ENCODE results near the gene LGALS13. TPM values are rescaled to one million over a fixed set of nuclear protein-coding genes. Genes with fewer than 3 reads are reported as not detected.
A peak's percentile ranks its signal among the peaks of the same experiment; 100 is the strongest.
"Not testable (repeated sequence)": the region's sequence is repeated elsewhere in the genome, so short reads cannot be mapped to it uniquely, and the experiment has no call there.

The LGALS13 gene
- polyA plus RNA-seq, 3 donors from 2014 or later: not detected

GRCh38 chr19:39590265-39590664 is 12.1 kb upstream of the LGALS13 start:
- no peaks in the 10 kb centered on the region for H3K36me3 Mint-ChIP-seq
- H3K4me1 Mint-ChIP-seq: no peaks in the 10 kb centered on the region
- DNase-seq: no peak
- peaks cover 5 to 16% (median 6%) of the 10 kb centered on the region in 3 donors for H3K27me3 Mint-ChIP-seq (ENCODE audit: low read depth in 3 of 3)
- peaks cover 0 to 2% (median 0%) of the 10 kb centered on the region in 6 donors for H3K9me3 Mint-ChIP-seq
- no peak overlapping the region for H3K27ac Mint-ChIP-seq
- H3K4me3 Mint-ChIP-seq: no peak overlapping the region

- Mint-ChIP-seq H3K4me1 (no peaks in the 10 kb centered on the region), H3K9me3 (peaks cover 0 to 2% (median 0%) of the 10 kb centered on the region in 6 donors), H3K27ac (no peak overlapping the region), H3K4me3 (no peak overlapping the region), H3K36me3 (no peaks in the 10 kb centered on the region), H3K27me3 (ENCODE audit: low read depth in 3 of 3) (peaks cover 6 to 14% (median 9%) of the 10 kb centered on the region in 3 donors)
- DNase-seq: no peak
These were observed 9.9 kb upstream of the LGALS13 start for GRCh38 chr19:39592381-39592780.

DNA sequence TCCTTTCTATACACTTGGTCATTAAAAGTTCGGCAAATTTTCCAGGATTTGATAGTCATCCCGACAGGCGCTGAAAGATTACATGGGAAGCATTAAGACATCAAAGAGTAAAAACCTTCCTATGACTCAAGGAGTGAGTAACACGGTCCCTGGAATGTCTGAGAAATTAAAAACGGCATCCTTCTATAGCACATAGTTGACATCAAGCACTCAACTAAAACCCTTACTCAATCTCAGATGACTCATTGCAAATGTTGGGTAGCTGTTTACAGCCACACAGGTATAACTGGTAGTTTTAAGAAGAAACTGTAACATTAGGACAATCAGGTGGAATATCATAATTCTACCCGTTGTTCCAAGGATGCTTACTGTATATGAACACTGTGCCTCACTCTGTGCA is 6.4 kb upstream of the LGALS13 start:
- no peak overlapping the region for H3K4me3 Mint-ChIP-seq
- DNase-seq: no peak
- peaks cover 0 to 6% (median 0%) of the 10 kb centered on the region in 6 donors for H3K9me3 Mint-ChIP-seq
- H3K36me3 Mint-ChIP-seq: no peaks in the 10 kb centered on the region
- no peaks in the 10 kb centered on the region for H3K4me1 Mint-ChIP-seq
- peaks cover 3 to 21% (median 7%) of the 10 kb centered on the region in 3 donors for H3K27me3 Mint-ChIP-seq (ENCODE audit: low read depth in 3 of 3)
- no peak overlapping the region for H3K27ac Mint-ChIP-seq

GRCh38 chr19:39596911-39597310 is 5.4 kb upstream of the LGALS13 start:
- no peaks in the 10 kb centered on the region for H3K4me1 Mint-ChIP-seq
- H3K27me3 Mint-ChIP-seq (ENCODE audit: low read depth in 3 of 3): peaks cover 2 to 31% (median 10%) of the 10 kb centered on the region in 3 donors
- no peak overlapping the region for H3K27ac Mint-ChIP-seq
- no peaks in the 10 kb centered on the region for H3K36me3 Mint-ChIP-seq
- H3K9me3 Mint-ChIP-seq: peaks cover 0 to 6% (median 0%) of the 10 kb centered on the region in 6 donors
- DNase-seq: no peak
- no peak overlapping the region for H3K4me3 Mint-ChIP-seq

DNA sequence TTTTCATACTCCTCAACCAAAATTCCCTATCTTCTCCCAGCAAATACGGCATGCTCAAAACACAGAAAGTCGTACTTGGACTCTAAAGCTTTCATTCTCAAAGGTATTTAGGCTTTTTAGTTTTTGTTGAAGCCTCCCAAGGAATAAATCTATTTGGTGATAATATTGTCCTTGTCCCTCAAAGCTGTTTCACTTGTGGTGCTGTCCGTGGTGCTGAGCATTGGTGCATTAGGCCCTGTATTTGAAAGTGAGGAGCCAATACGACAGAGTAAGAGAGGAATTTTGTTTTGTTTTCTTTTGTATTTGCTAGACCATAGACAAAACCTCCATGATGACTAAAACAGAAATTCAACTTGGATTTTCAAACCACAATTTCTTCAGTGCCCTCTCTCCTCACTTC is 3.2 kb upstream of the LGALS13 start:
- Mint-ChIP-seq H3K27me3 (ENCODE audit: low read depth in 3 of 3) (peaks cover 2 to 34% (median 10%) of the 10 kb centered on the region in 3 donors), H3K36me3 (no peaks in the 10 kb centered on the region), H3K27ac (no peak overlapping the region), H3K4me1 (no peaks in the 10 kb centered on the region), H3K9me3 (peaks cover 0 to 6% (median 0%) of the 10 kb centered on the region in 6 donors), H3K4me3 (no peak overlapping the region)
- peak in 1 of 3 donors; percentile 0 for DNase-seq

DNA sequence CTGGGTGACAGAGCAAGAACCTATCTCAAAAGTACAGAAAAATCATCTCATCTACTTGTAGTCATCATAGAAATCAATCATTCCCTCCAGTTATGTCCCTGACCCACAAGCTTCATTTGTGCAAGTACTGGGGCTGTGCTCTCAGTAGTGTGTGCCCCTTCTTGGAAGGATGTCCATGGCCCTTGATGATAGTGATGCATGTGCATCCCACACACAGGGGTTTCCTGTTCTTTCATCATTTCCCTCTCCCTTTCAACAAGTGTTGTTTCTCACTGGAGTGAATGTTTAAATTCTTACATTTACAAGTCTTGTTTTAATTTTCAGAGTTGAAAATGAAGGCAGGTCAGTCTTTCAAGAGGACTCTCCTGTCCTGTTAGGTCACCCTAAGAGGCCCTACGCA is 1.5 kb downstream of the LGALS13 start:
- no peaks in the 10 kb centered on the region for H3K4me1 Mint-ChIP-seq
- H3K36me3 Mint-ChIP-seq: no peaks in the 10 kb centered on the region
- H3K9me3 Mint-ChIP-seq: peaks cover 0 to 2% (median 0%) of the 10 kb centered on the region in 6 donors
- DNase-seq: no peak
- H3K27me3 Mint-ChIP-seq (ENCODE audit: low read depth in 3 of 3): peaks cover 2 to 25% (median 5%) of the 10 kb centered on the region in 3 donors
- H3K4me3 Mint-ChIP-seq: no peak overlapping the region
- H3K27ac Mint-ChIP-seq: no peak overlapping the region

- H3K36me3 Mint-ChIP-seq: no peaks in the 10 kb centered on the region
- H3K4me1 Mint-ChIP-seq: no peaks in the 10 kb centered on the region
- peaks cover 2 to 9% (median 3%) of the 10 kb centered on the region in 3 donors for H3K27me3 Mint-ChIP-seq (ENCODE audit: low read depth in 3 of 3)
- no peak overlapping the region for H3K4me3 Mint-ChIP-seq
- no peak overlapping the region for H3K27ac Mint-ChIP-seq
- no peak for DNase-seq
- peaks cover 0 to 2% (median 0%) of the 10 kb centered on the region in 6 donors for H3K9me3 Mint-ChIP-seq
These were observed 4.7 kb downstream of the LGALS13 start for GRCh38 chr19:39607021-39607420.

- H3K27ac Mint-ChIP-seq: no peak overlapping the region
- no peaks in the 10 kb centered on the region for H3K36me3 Mint-ChIP-seq
- peaks cover 2 to 11% (median 3%) of the 10 kb centered on the region in 3 donors for H3K27me3 Mint-ChIP-seq (ENCODE audit: low read depth in 3 of 3)
- H3K4me1 Mint-ChIP-seq: no peaks in the 10 kb centered on the region
- H3K9me3 Mint-ChIP-seq: peaks cover 0 to under 1% (median 0%) of the 10 kb centered on the region in 6 donors
- DNase-seq: no peak
- no peak overlapping the region for H3K4me3 Mint-ChIP-seq
These were observed 5.2 kb downstream of the LGALS13 start for GRCh38 chr19:39607561-39607960.

DNA sequence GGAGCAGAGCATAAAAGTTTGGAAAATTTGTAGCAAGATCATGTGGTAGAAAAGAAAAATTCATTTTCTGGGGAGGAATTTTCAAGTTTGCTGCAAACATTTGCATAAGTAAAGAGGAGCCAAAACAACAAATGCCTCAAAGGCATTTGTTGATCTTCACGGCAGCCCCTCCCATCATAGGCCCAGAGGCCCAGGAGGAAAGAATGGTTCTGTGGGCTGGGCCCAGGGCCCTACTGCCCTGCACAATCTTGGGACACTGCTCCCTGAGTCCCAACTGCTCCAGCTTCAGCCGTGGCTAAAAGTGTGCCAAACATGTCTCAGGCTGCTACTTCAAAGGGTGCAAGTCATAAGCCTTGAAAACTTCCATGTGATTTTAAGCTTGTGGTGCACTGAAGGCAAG is 11.3 kb downstream of the LGALS13 start:
- H3K9me3 Mint-ChIP-seq: peaks cover 0 to 4% (median 0%) of the 10 kb centered on the region in 6 donors
- no peak for DNase-seq
- H3K27ac Mint-ChIP-seq: no peak overlapping the region
- no peaks in the 10 kb centered on the region for H3K36me3 Mint-ChIP-seq
- H3K27me3 Mint-ChIP-seq (ENCODE audit: low read depth in 3 of 3): peaks cover 5 to 10% (median 8%) of the 10 kb centered on the region in 3 donors
- no peak overlapping the region for H3K4me3 Mint-ChIP-seq
- no peaks in the 10 kb centered on the region for H3K4me1 Mint-ChIP-seq

DNA sequence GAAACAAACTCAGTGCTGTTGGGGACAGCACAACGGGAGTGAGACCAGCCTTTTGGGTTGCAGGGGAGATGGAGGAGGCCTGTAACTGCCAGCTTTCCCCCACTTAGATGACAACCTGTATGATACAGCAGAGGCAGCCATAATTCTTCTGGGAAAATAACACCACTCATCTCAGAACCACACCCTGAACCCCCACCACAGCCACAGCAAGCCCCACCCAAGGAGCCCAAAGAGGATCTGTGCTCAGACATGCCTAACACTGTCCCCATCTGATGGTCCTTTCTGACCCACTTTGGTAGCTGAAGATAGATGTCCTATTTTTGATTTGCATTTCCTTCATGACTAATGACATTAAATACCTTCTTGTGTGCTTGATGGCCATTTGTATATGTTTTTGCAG is 15.4 kb downstream of the LGALS13 start:
- Mint-ChIP-seq H3K9me3 (peaks cover 0 to 4% (median 0%) of the 10 kb centered on the region in 6 donors), H3K27me3 (ENCODE audit: low read depth in 3 of 3) (peaks cover 14 to 27% (median 17%) of the 10 kb centered on the region in 3 donors), H3K4me1 (no peaks in the 10 kb centered on the region), H3K36me3 (no peaks in the 10 kb centered on the region), H3K27ac (no peak overlapping the region), H3K4me3 (no peak overlapping the region)
- DNase-seq: no peak

DNA sequence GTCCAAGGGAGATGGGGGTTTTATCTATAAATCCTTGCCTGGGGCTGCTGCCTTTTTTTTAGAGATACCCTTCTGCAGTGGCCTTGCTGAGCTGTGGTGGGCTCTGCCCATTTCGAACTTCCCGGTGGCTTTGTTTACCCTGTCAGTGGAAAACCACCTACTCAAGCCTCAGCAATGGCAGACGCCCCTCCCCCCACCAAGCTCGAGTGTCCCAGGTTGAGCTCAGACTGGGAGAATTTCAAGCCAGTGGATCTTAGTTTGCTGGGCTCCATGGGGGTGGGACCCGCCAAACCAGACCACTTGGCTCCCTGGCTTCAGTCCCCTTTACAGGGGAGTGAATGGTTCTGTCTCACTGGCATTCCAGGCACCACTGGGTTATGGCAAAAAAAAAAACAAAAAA is 21.6 kb downstream of the LGALS13 start:
- Mint-ChIP-seq H3K36me3 (no peaks in the 10 kb centered on the region), H3K4me1 (no peaks in the 10 kb centered on the region), H3K27me3 (ENCODE audit: low read depth in 3 of 3) (peaks cover 9 to 30% (median 14%) of the 10 kb centered on the region in 3 donors), H3K27ac (no peak overlapping the region), H3K4me3 (no peak overlapping the region), H3K9me3 (no peaks in the 10 kb centered on the region)
- no peak for DNase-seq

- not testable (repeated sequence) for H3K27ac Mint-ChIP-seq, H3K4me3 Mint-ChIP-seq, H3K9me3 Mint-ChIP-seq, H3K4me1 Mint-ChIP-seq, H3K36me3 Mint-ChIP-seq, DNase-seq
- peaks cover 2 to 10% (median 3%) of the 10 kb centered on the region in 3 donors for H3K27me3 Mint-ChIP-seq (ENCODE audit: low read depth in 3 of 3)
These were observed 25.3 kb downstream of the LGALS13 start for GRCh38 chr19:39627631-39628030.

- no peaks in the 10 kb centered on the region for H3K36me3 Mint-ChIP-seq
- H3K9me3 Mint-ChIP-seq: peaks cover 0 to 4% (median 0%) of the 10 kb centered on the region in 6 donors
- H3K27me3 Mint-ChIP-seq (ENCODE audit: low read depth in 3 of 3): peaks cover 2 to 12% (median 10%) of the 10 kb centered on the region in 3 donors
- no peaks in the 10 kb centered on the region for H3K4me1 Mint-ChIP-seq
- no peak overlapping the region for H3K27ac Mint-ChIP-seq
- DNase-seq: no peak
- no peak overlapping the region for H3K4me3 Mint-ChIP-seq
These were observed 28.9 kb downstream of the LGALS13 start for GRCh38 chr19:39631178-39631577.

GRCh38 chr19:39631626-39632025 is 29.3 kb downstream of the LGALS13 start:
- Mint-ChIP-seq H3K9me3 (peaks cover 0 to 4% (median 0%) of the 10 kb centered on the region in 6 donors), H3K36me3 (no peaks in the 10 kb centered on the region), H3K27ac (no peak overlapping the region), H3K4me3 (no peak overlapping the region), H3K27me3 (ENCODE audit: low read depth in 3 of 3) (peaks cover 2 to 15% (median 10%) of the 10 kb centered on the region in 3 donors), H3K4me1 (no peaks in the 10 kb centered on the region)
- DNase-seq: no peak

GRCh38 chr19:39637891-39638290 is 35.6 kb downstream of the LGALS13 start:
- H3K27ac Mint-ChIP-seq: no peak overlapping the region

More at GRCh38 chr19:39637891-39638290, 35.6 kb downstream of the LGALS13 start:
- H3K4me3 Mint-ChIP-seq: no peak overlapping the region
- H3K9me3 Mint-ChIP-seq: no peaks in the 10 kb centered on the region
- peaks cover 2 to 30% (median 10%) of the 10 kb centered on the region in 3 donors for H3K27me3 Mint-ChIP-seq (ENCODE audit: low read depth in 3 of 3)
- H3K4me1 Mint-ChIP-seq: no peaks in the 10 kb centered on the region
- DNase-seq: no peak
- H3K36me3 Mint-ChIP-seq: no peaks in the 10 kb centered on the region

Measured in immature natural killer cell (primary cell).